Retina (tissue), 1 donor: ENCODE results near the gene EEF1A2.

ENCODE experiments used
- DNase-seq: peaks from one replicate; pipeline ENCODE4 v3.0.0-alpha.2; 2016

The EEF1A2 gene

DNA sequence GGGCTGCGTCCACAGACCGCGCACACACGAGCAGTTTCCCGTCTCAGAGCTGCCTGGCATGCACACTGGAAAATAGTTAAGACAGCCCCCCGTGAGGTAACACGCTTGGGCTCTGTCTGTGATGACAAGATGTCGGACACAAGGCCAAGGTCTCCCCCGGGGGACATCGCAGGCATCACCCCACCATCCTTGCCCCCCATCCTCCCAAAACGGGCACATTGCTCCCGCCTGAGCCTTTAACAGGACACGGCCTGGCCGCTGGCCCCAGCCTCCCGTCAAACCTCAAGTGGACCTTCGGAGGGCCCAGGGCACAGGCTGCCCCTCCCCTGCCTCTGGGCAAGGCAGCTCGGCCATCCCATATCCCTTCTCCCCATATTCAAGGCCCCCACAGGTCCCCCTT lies 32.0 kb downstream of the EEF1A2 start:
- DNase-seq: no peak

GRCh38 chr20:63466250-63466825 lies 32.5 kb downstream of the EEF1A2 start:
- no peak for DNase-seq

DNA sequence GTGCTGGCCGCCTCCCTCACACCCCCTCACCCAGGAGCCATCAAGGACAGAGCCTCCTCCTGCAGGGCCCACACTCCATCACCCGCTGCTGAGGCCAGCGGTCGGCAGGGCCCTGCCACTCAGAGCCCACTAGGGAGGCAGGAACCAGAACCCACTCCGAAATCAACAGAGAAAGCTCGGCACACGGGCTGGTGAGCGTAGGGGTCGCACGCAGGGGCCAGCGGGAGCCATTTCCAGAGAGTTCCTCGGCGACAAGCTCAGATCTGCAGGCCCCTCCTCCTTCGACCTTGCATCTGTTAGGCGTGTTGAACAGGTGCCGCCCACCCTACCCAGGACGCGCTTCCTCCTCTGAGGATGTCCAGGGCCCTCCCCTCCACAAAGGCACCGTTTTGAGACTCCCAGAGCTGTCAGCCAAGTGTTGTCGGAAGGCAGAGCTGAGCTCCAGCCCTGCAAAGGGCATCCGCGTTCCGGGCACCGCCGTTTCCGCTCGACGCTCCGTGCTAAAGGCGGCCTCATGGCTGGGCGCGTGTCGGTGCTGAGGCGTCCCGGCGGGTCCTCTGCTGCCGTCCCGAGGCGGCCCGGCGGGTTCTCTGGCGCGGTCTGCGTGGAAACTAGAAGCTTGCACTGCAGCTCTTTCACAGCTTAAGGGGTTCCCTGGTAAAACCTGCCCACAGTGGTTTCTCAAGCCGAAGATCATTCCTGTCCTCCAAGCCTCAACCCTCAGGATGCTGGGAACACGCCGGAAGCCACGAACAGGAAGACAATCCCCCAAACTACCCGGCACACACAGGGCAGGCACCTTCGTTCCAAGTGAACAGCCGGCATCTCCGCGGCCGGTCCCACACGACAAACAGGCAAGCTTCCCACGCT lies 33.3 kb downstream of the EEF1A2 start:
- DNase-seq: no peak

DNA sequence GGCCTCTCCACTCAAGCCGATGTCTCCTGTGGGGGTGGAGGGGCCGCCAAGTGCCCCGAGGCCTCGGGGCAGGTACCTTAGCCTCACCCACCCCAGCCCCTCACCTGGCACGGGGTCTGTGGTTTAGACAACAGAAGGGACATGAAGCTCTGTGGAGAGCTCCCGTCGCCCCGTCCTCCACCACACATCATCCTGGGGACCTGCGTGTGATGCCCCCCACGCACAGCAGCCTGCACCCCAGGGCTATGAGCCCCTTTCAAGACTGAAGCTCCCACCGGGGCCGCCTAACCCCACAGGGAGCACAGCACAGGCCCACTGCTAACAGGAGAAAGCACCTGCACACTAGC lies 34.6 kb downstream of the EEF1A2 start:
- no peak for DNase-seq

- DNase-seq: no peak
These were observed 35.2 kb downstream of the EEF1A2 start for GRCh38 chr20:63463400-63464288.

DNA sequence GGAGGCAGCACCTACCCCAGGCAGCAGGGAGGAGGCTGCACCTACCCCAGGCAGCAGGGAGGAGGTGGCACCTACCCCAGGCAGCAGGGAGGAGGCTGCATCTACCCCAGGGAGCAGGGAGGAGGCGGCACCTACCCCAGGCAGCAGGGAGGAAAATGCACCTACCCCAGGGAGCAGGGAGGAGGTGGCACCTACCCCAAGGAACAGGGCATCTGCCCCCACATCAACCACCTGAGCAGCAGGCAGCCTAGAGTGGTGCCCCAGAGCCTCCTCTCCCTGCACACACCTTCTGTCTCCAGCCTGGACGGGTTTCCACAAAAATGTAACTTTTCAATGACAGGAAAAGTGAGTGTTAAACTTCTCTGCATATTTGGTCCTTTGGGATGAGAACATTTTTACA lies 36.6 kb downstream of the EEF1A2 start:
- no peak for DNase-seq

GRCh38 chr20:63461104-63461763 lies 37.6 kb downstream of the EEF1A2 start:
- DNase-seq: no peak

DNA sequence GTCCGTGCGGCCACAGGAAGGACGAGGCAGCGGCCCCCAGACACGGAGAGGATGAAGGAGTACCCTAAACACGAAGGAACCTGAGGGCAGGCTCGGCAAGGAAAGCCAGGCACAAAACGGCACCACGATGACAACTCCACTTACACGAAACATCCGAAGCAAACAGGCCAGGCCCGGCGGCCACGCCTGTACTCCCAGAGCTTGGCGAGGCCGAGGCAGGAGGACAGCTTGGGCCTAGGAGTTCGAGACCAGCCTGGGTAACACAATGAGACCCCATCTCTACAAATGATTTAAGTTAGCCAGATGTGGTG lies 39.9 kb downstream of the EEF1A2 start:
- no peak for DNase-seq

GRCh38 chr20:63458170-63459069 lies 40.5 kb downstream of the EEF1A2 start:
- DNase-seq: no peak

GRCh38 chr20:63457737-63458136 lies 41.1 kb downstream of the EEF1A2 start:
- no peak for DNase-seq

- DNase-seq: no peak
These were observed 42.2 kb downstream of the EEF1A2 start for GRCh38 chr20:63456429-63457284.

DNA sequence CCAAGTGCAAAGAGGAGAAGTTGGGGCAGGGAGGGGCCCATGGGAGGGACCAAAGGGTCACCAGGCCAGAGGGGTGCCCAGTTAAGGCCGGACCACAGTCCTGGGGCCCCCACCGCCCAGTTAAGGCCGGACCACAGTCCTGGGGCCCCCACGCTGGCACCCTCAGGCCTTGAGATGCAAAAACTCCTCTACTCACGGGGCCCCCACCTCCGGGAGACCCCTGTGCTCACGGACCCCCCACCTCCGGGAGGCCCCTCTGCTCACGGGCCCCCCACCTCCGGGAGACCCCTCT lies 43.4 kb downstream of the EEF1A2 start:
- no peak for DNase-seq

DNA sequence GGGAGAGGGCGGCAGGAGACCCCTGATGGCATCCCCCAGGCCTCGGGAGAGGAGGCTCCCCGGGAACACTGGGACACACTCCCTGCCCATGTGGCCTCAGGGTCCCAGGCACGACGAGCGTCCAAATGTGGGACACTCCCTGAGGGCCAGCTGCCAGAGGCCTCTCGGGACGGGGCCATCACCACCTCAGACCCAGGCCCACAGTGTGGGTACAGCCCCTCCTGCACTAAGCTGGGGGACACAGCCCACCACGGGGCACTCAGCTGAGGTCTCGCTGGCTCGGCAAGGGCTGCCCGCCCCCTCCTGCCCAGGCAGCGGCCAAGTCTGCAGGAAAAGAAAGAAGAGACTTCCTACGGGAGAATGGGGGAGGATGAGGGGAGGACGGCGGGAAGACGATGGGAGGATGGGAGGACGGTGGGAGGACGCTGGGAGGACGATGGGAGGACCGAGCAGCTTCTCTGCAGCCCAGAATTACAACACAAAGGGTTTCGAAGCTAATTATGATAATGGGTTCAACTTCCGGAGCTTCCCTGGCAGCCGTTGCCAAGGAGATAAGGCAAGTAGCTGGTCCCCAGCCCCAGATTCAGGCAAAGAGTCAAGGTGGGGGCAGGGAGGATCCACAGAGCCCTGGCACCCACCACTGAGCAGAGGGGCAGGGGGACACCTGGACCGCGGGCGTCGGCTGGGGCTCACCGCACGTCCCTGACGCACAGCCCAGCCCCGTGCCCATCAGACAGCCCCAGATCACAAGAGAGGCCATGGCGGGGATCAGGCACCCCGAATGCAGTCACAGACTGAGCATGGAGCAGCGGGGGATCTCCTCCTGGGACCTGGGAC lies 43.9 kb downstream of the EEF1A2 start:
- peak; percentile 71 for DNase-seq

DNA sequence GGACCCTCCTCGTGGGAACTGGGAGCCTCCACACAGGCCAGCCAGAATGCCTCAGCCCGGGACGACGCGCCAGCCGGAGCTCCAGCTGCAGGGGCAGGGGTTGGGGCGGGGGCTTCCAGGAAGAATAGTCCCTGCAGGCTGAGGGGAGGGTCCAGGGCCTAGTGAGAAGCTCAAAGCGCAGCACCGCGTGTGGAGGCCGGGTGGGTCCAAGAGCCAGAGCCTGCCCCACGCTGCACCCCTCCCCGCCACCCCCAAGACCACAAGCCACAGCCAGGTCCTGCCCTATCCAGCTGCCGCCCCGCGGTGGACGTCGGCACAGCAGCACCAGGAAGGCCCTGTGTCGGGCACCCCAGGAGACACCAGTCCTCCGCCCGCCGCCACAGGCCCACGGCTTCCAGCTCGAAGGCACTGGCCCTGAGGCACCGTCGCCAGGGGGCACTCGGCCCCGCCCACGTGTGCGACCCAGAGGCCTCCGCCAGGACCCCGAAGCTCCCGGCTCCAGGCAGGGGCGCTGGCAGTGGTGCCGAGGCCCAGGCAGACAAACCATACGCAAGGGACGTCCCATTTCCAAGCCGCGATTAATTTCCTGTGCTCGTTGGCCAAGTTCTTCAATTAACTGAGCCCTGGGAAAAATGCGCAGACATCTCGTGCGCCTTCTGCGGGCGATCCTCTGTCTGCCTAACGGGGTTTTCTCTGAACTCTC lies 45.9 kb downstream of the EEF1A2 start:
- DNase-seq: no peak

GRCh38 chr20:63452341-63452740 lies 46.5 kb downstream of the EEF1A2 start:
- no peak for DNase-seq

GRCh38 chr20:63451821-63452220 lies 47.1 kb downstream of the EEF1A2 start:
- DNase-seq: no peak

- DNase-seq: no peak
These were observed 48.8 kb downstream of the EEF1A2 start for GRCh38 chr20:63449796-63450730.

- no peak for DNase-seq
These were observed 49.9 kb downstream of the EEF1A2 start for GRCh38 chr20:63449025-63449424.

- no peak for DNase-seq
These were observed 50.9 kb downstream of the EEF1A2 start for GRCh38 chr20:63448031-63448430.
